Measurements from ENCODE around the gene METAP1D.

METAP1D gene

DNA sequence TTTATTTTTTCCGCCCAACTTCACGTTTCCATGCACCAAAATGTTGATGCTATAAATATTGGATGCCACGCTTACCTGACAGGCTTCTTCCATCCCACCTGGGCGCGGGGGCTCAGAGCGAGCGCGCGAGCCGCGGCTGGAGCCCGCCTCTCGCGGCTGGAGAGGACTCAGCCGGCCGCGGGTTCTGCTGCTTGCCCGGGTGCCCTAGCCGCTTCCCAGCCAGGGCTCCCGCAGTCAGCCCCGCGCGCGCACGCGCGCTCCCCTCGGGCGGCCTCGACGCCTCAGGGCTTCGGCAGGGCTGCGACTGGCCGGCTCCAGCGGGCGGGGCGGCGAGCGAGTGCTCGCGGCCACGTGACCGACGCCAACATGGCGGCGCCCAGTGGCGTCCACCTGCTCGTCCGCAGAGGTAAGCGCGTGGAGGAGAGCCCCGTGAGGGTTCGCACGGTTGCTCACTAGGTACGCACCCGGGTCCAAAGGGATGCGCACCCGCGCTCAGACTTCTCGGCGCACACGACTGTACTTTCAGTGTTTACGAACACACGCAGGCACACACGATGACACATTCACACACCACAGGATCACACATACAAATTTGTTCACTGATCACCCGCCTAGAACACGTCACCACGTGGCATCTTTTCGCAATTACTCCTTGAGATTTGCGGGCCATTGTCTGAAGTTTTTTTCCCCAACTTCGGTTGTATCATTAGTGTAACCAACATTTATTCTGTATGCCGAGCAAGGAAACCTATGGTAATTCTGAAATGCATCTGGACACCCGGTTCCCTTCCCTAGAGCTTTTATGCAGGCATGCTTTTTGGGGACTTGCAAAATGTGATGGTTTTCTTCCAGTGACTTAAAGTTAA is at the start of gene METAP1D:
TSS of gene METAP1D (plus strand) at position 350 of the 866 bp plus-strand sequence. CDS start at position 367, 17 bp downstream.
- Histone ChIP-seq H3K27me3 (ENCODE audit: insufficient read depth, low read length) (peaks cover 3% of the 10 kb centered on the region), H3K4me1 (ENCODE audit: insufficient read depth, low read length) (peaks cover 13% of the 10 kb centered on the region), H3K9me3 (ENCODE audit: low read length) (no peaks in the 10 kb centered on the region), H3K36me3 (ENCODE audit: insufficient read depth, low read length) (no peaks in the 10 kb centered on the region), H2AFZ (ENCODE audit: low read depth, low read length) (peak within 1 kb of the TSS; percentile 82), H3K4me3 (ENCODE audit: low read length) (peak within 1 kb of the TSS; percentile 61)

DNA sequence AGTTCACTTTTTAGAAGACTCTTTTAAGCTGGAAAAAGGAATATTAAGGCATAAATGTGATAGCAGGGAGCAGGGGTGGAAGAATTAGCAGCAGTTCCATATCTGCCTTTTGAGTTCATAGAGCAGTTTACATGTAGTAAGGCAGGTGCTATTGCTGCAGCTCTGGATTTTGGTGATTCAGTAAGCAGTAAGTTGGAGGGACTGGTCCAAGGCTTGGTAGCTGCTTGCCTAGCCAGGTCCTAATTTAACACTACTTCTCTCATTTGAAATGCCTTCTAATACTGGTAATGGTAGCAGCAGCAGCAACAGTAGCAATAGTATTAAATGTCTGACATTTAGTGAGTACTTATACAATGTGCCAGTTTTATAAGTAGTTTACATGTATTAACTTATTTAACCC is 47.5 kb upstream of the METAP1D start:
- peaks cover 2% of the 10 kb centered on the region for H3K9me3 ChIP-seq (ENCODE audit: low read length)
- H3K27me3 ChIP-seq (ENCODE audit: insufficient read depth, low read length) = no peaks in the 10 kb centered on the region
- peaks cover 22% of the 10 kb centered on the region for H3K36me3 ChIP-seq (ENCODE audit: insufficient read depth, low read length)
- no peaks in the 10 kb centered on the region for H3K4me1 ChIP-seq (ENCODE audit: insufficient read depth, low read length)
- H3K4me3 ChIP-seq (ENCODE audit: low read length) = no peak overlapping the region
- no peak overlapping the region for H2AFZ ChIP-seq (ENCODE audit: low read depth, low read length)

DNA sequence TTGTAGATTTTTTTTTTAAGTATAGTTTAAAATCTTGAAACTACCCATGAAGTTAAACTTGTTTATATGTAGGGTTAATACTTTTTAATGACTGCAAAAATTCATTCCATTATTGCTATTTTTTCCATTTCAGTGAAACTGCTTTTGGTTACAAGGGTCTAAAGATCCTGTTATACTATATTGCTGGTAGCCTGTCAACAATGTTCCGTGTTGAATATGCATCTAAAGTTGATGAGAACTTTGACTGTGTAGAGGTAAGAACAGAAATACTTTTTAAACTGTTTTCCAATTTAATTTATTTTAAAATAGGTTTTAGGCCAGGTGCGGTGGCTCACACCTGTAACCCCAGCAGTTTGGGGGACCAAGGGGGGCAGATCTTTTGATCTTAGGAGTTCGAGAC is 47.0 kb upstream of the METAP1D start:
- no peak overlapping the region for H3K4me3 ChIP-seq (ENCODE audit: low read length)
- peaks cover 2% of the 10 kb centered on the region for H3K9me3 ChIP-seq (ENCODE audit: low read length)
- H3K4me1 ChIP-seq (ENCODE audit: insufficient read depth, low read length) = no peaks in the 10 kb centered on the region
- H3K27me3 ChIP-seq (ENCODE audit: insufficient read depth, low read length) = no peaks in the 10 kb centered on the region
- H2AFZ ChIP-seq (ENCODE audit: low read depth, low read length) = no peak overlapping the region
- peaks cover 22% of the 10 kb centered on the region for H3K36me3 ChIP-seq (ENCODE audit: insufficient read depth, low read length)

DNA sequence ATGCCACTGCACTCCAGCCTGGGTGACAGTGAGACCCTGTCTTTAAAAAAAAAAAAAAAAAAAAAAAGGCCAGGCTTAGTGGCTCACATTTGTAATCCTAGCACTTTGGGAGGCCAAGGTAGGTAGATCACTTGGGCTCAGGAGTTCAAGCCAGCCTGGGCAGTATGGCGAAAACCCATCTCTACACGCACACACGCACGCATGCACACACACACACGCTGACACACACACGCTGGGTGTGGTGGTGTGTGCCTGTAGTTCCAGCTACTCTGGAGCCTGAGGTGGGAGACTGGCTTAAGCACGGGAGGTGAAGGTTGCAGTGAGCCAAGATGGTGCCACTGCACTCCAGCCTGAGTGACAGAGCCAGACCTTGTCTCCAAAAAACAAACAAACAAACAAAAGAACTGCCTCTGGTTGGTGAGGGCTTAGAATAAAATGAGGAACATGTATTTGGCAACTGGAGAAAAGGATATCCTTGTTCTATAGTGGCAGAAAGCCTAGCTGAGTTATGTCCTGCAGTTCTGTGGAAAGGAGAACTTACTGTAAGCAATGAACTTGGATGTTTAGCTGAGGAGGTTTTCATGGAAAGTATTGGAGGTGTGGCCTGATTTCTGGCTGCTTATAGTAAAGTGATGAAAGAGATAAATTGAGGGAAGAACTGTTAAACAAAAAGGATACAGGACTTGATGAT is 43.5 kb upstream of the METAP1D start:
- Histone ChIP-seq H2AFZ (ENCODE audit: low read depth, low read length) (no peak overlapping the region), H3K4me3 (ENCODE audit: low read length) (no peak overlapping the region), H3K36me3 (ENCODE audit: insufficient read depth, low read length) (peaks cover 22% of the 10 kb centered on the region), H3K9me3 (ENCODE audit: low read length) (peaks cover 2% of the 10 kb centered on the region), H3K4me1 (ENCODE audit: insufficient read depth, low read length) (no peaks in the 10 kb centered on the region), H3K27me3 (ENCODE audit: insufficient read depth, low read length) (no peaks in the 10 kb centered on the region)

DNA sequence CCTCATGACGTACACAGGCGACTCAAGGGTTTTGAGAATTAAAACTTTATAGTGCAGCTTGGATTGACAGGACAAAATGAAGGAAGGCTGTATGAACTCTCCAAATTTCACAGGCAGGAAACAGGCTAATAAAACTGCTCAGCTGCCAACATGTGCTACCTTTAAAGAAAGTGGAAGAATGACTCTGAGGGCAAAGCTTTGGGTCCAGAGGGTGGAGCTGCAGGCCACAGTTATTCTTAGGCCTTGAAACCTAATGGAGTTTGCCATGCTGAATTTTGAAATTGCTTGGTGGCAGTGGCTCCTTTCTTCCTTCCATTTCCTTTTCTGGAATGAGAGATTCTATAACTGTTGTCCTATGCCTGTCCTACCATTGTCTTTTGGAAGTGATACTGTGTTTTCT is 42.7 kb upstream of the METAP1D start:
- no peak overlapping the region for H2AFZ ChIP-seq (ENCODE audit: low read depth, low read length)
- no peaks in the 10 kb centered on the region for H3K4me1 ChIP-seq (ENCODE audit: insufficient read depth, low read length)
- H3K4me3 ChIP-seq (ENCODE audit: low read length) = no peak overlapping the region
- peaks cover 22% of the 10 kb centered on the region for H3K36me3 ChIP-seq (ENCODE audit: insufficient read depth, low read length)
- H3K9me3 ChIP-seq (ENCODE audit: low read length) = peaks cover 2% of the 10 kb centered on the region
- no peaks in the 10 kb centered on the region for H3K27me3 ChIP-seq (ENCODE audit: insufficient read depth, low read length)

DNA sequence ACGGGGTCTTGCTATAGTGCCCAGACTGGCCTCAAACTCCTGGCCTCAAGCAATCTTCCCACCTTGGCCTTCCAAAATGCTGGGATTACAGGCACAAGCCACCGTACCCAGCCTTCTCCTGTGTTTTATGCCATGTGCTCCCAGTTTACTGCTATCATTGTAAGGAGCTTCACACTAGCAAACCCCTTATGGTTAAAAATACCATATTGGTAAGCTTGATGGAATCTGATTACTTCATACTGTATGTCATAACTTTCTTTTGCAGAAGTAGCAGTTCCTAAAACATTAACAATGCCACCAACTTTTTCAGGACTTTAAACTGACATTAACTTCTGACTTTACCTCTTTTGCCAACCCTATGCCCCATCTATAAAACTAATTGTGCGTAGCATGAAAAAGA is 41.3 kb upstream of the METAP1D start:
- Histone ChIP-seq H3K4me1 (ENCODE audit: insufficient read depth, low read length) (peaks cover 2% of the 10 kb centered on the region), H3K27me3 (ENCODE audit: insufficient read depth, low read length) (no peaks in the 10 kb centered on the region), H2AFZ (ENCODE audit: low read depth, low read length) (no peak overlapping the region), H3K9me3 (ENCODE audit: low read length) (no peaks in the 10 kb centered on the region), H3K36me3 (ENCODE audit: insufficient read depth, low read length) (peaks cover 19% of the 10 kb centered on the region), H3K4me3 (ENCODE audit: low read length) (no peak overlapping the region)

DNA sequence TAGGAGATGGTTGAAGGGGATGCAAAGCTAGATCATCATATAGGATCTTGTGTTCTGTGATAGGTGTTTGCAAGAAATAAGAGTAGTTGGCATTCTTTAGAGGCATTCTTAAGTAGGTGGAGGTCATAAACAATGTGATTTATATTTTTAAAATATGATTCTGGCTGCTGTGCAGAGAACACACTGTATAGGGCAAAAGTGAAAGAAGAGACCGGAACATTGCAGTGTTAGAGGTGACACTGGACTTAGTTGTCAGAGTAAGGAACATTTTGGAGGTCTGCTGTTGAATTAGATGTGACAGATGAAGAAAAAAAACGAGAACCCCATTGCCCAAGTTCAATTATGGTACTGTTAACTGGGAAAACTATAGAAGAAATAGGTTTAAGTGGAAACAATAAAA is 39.8 kb upstream of the METAP1D start:
- no peak overlapping the region for H2AFZ ChIP-seq (ENCODE audit: low read depth, low read length)
- H3K9me3 ChIP-seq (ENCODE audit: low read length) = no peaks in the 10 kb centered on the region
- no peaks in the 10 kb centered on the region for H3K27me3 ChIP-seq (ENCODE audit: insufficient read depth, low read length)
- H3K4me1 ChIP-seq (ENCODE audit: insufficient read depth, low read length) = peaks cover 10% of the 10 kb centered on the region
- peaks cover 9% of the 10 kb centered on the region for H3K36me3 ChIP-seq (ENCODE audit: insufficient read depth, low read length)
- H3K4me3 ChIP-seq (ENCODE audit: low read length) = no peak overlapping the region

DNA sequence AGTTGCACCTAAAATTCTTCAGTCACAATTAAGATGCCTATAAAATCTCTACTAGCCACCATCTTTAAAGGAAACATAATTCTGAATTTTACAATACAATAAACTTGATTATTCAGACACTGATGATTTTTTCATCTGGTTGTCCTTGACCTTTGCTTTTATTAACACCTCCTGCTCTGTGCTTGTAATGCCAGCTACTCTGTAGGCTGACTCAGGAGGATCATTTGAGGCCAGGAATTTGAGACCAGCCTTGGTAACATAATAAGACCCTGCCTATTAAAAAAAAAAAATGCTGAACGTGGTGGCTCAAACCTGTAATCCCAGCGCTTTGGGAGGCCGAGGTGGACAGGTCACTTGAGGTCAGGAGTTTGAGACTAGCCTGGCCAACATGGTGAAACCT is 39.2 kb upstream of the METAP1D start:
- H3K27me3 ChIP-seq (ENCODE audit: insufficient read depth, low read length) = no peaks in the 10 kb centered on the region
- H3K4me1 ChIP-seq (ENCODE audit: insufficient read depth, low read length) = peaks cover 10% of the 10 kb centered on the region
- no peak overlapping the region for H2AFZ ChIP-seq (ENCODE audit: low read depth, low read length)
- no peaks in the 10 kb centered on the region for H3K9me3 ChIP-seq (ENCODE audit: low read length)
- H3K4me3 ChIP-seq (ENCODE audit: low read length) = no peak overlapping the region
- peaks cover 8% of the 10 kb centered on the region for H3K36me3 ChIP-seq (ENCODE audit: insufficient read depth, low read length)

DNA sequence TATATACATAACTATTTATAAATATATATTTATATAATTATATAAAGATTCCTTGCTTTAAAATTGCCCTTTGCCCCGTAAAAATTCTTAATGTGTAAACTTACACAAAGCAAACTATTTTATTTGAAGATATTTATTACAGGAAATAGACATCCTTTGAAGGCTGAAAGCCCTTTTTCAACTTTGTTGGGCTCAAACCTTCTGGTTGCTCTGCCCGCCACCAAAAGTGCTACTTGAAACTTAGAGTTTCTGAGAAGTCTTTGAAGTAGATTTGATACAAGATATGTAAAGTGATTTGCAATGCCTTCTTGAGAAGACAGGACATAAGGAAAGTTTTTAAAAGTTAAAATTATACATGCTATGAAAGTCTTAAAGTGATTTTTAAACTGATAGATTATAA is 36.6 kb upstream of the METAP1D start:
- no peak overlapping the region for H3K4me3 ChIP-seq (ENCODE audit: low read length)
- no peaks in the 10 kb centered on the region for H3K9me3 ChIP-seq (ENCODE audit: low read length)
- peaks cover 10% of the 10 kb centered on the region for H3K4me1 ChIP-seq (ENCODE audit: insufficient read depth, low read length)
- no peaks in the 10 kb centered on the region for H3K27me3 ChIP-seq (ENCODE audit: insufficient read depth, low read length)
- no peak overlapping the region for H2AFZ ChIP-seq (ENCODE audit: low read depth, low read length)
- peaks cover 32% of the 10 kb centered on the region for H3K36me3 ChIP-seq (ENCODE audit: insufficient read depth, low read length)

DNA sequence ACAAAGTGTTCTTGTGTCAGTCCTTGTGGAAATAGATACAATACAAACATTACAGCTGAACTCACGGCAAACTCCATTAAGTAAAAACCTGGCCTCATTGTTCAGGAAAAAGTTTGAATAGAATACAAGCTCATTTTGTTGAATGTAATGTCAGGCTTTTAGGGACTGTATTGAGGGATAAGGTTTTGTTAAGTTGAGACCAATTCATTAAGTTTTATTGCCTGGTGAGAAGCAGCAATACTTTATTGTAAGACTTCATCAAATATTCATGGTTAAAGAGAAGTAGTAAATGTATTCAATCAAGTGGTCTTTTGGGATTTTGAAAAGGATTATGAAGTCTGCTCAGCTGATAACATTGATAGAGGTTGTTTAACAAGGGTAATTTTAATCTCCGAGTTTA is 35.4 kb upstream of the METAP1D start:
- Histone ChIP-seq H3K4me3 (ENCODE audit: low read length) (no peak overlapping the region), H3K27me3 (ENCODE audit: insufficient read depth, low read length) (no peaks in the 10 kb centered on the region), H3K9me3 (ENCODE audit: low read length) (no peaks in the 10 kb centered on the region), H3K36me3 (ENCODE audit: insufficient read depth, low read length) (peaks cover 33% of the 10 kb centered on the region), H3K4me1 (ENCODE audit: insufficient read depth, low read length) (peaks cover 10% of the 10 kb centered on the region), H2AFZ (ENCODE audit: low read depth, low read length) (no peak overlapping the region)

DNA sequence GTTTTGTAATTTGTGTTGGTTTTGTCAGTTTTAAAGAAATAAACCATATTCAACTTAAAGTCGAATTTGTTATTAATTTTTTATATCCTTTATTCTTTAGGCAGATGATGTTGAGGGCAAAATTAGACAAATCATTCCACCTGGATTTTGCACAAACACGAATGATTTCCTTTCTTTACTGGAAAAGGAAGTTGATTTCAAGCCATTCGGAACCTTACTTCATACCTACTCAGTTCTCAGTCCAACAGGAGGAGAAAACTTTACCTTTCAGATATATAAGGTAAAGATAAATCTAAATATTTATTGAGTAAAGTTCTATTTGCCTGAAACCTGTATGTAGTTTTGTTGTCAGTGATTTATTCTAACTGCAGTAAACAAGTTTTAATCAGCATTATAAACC is 34.5 kb upstream of the METAP1D start:
- no peaks in the 10 kb centered on the region for H3K27me3 ChIP-seq (ENCODE audit: insufficient read depth, low read length)
- no peaks in the 10 kb centered on the region for H3K9me3 ChIP-seq (ENCODE audit: low read length)
- H3K4me1 ChIP-seq (ENCODE audit: insufficient read depth, low read length) = peaks cover 10% of the 10 kb centered on the region
- no peak overlapping the region for H2AFZ ChIP-seq (ENCODE audit: low read depth, low read length)
- H3K36me3 ChIP-seq (ENCODE audit: insufficient read depth, low read length) = peaks cover 31% of the 10 kb centered on the region
- H3K4me3 ChIP-seq (ENCODE audit: low read length) = no peak overlapping the region

DNA sequence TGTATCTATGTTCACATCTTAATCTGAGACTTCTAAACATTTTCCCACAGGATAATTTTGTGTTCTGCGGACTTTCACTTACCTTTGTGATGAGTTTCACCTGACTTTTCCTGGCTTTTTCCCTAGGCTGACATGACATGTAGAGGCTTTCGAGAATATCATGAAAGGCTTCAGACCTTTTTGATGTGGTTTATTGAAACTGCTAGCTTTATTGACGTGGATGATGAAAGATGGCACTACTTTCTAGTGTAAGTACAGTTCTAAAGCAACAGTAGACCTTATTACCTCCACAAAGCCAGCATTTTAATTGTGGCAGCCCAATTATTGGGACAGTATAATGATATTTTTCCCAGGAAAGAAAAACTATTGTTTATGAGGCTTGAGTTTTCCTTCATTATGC is 34.1 kb upstream of the METAP1D start:
- H3K4me1 ChIP-seq (ENCODE audit: insufficient read depth, low read length) = peaks cover 10% of the 10 kb centered on the region
- H3K27me3 ChIP-seq (ENCODE audit: insufficient read depth, low read length) = no peaks in the 10 kb centered on the region
- H3K4me3 ChIP-seq (ENCODE audit: low read length) = no peak overlapping the region
- no peak overlapping the region for H2AFZ ChIP-seq (ENCODE audit: low read depth, low read length)
- H3K9me3 ChIP-seq (ENCODE audit: low read length) = no peaks in the 10 kb centered on the region
- H3K36me3 ChIP-seq (ENCODE audit: insufficient read depth, low read length) = peaks cover 31% of the 10 kb centered on the region

DNA sequence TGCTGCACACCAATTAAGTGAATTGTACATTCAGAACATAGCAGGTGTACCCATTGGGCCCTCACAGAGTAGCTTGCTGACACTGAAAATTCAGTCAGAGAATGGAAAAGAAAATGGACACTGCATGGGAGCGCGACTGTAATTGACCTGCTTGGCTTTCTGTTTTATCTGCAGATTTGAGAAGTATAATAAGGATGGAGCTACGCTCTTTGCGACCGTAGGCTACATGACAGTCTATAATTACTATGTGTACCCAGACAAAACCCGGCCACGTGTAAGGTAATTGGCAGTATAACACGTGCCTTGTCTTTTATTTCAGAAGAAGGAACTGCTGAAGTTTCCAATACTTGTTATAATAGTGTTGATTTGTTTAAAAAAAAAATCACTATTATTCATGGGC is 33.5 kb upstream of the METAP1D start:
- H3K4me3 ChIP-seq (ENCODE audit: low read length) = no peak overlapping the region
- H3K36me3 ChIP-seq (ENCODE audit: insufficient read depth, low read length) = peaks cover 32% of the 10 kb centered on the region

More for the DNA sequence above, 33.5 kb upstream of the METAP1D start:
- Histone ChIP-seq H3K4me1 (ENCODE audit: insufficient read depth, low read length) (peaks cover 10% of the 10 kb centered on the region), H2AFZ (ENCODE audit: low read depth, low read length) (no peak overlapping the region), H3K9me3 (ENCODE audit: low read length) (peaks cover under 1% of the 10 kb centered on the region), H3K27me3 (ENCODE audit: insufficient read depth, low read length) (no peaks in the 10 kb centered on the region)
